Measurements from ENCODE around the gene CCDC93.

CCDC93 gene, protein sequence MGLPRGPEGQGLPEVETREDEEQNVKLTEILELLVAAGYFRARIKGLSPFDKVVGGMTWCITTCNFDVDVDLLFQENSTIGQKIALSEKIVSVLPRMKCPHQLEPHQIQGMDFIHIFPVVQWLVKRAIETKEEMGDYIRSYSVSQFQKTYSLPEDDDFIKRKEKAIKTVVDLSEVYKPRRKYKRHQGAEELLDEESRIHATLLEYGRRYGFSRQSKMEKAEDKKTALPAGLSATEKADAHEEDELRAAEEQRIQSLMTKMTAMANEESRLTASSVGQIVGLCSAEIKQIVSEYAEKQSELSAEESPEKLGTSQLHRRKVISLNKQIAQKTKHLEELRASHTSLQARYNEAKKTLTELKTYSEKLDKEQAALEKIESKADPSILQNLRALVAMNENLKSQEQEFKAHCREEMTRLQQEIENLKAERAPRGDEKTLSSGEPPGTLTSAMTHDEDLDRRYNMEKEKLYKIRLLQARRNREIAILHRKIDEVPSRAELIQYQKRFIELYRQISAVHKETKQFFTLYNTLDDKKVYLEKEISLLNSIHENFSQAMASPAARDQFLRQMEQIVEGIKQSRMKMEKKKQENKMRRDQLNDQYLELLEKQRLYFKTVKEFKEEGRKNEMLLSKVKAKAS

GRCh38 chr2:118013724-118014491 is at the start of gene CCDC93:
TSS of gene CCDC93 (minus strand) at chr2:118014070. CDS start at chr2:118013995, 75 bp downstream.
- CTCF ChIA-PET: interaction anchor here (0.9 to 1.6 kb wide), 2 partner anchors 11 to 19 kb away, joined by 3 to 12 read pairs; no protein-coding TSS in a partner anchor
- POLR2A ChIA-PET: interaction anchor here (0.6 to 1.0 kb wide), 4 partner anchors 9 to 172 kb away, joined by 3 read pairs; no protein-coding TSS in a partner anchor
- DNase-seq (ENCODE audit: extremely low spot score): peak; percentile 98
- TF ChIP-seq L3MBTL2 (conservative IDR thresholded peaks at IDR 0.05): peak; percentile 31; the same call in 1 of the 2 replicates
- TF ChIP-seq ZNF384 (IDR thresholded peaks at IDR 0.05): no peak

- TF ChIP-seq CTBP1 (IDR thresholded peaks at IDR 0.05; ENCODE audit: borderline replicate concordance) (no peak), ELF4 (IDR thresholded peaks at IDR 0.05) (no peak), SUZ12 (IDR thresholded peaks at IDR 0.05) (no peak), FOXM1 (IDR thresholded peaks at IDR 0.05; ENCODE audit: borderline replicate concordance) (no peak), BHLHE40 (IDR thresholded peaks at IDR 0.05; ENCODE audit: borderline replicate concordance) (no peak), HDGF (IDR thresholded peaks at IDR 0.05; ENCODE audit: borderline replicate concordance) (no peak), TARDBP (IDR thresholded peaks at IDR 0.05) (no peak), SP1 (IDR thresholded peaks at IDR 0.05) (no peak)
- ChIA-PET CTCF (interaction anchor here (0.8 to 2.6 kb wide), 2 partner anchors 11 to 16 kb away, joined by 5 to 8 read pairs; no protein-coding TSS in a partner anchor), POLR2A (no interaction called here)
- DNase-seq (ENCODE audit: extremely low spot score): no peak
Measured at GRCh38 chr2:118062669-118063068, 48.8 kb upstream of the CCDC93 start.

DNA sequence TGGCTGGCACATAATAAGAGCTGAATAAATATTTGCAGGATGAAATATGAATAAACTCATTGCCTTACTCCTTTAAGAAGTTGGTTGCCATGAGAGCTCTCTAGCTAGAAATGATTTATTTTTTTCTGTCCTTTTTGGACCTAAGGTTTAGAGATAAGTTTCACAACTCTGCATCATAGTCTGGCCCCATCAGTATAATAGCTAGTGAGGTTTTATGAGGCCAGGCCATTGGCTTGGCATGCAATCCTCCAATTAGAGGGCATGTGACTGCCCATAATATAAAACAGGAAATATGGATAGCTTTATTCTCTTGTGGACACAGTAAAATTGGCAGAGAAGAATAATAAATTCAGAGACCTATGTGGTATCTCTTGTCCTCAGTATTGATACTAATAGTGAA is 48.2 kb upstream of the CCDC93 start:
- TF ChIP-seq L3MBTL2 (conservative IDR thresholded peaks at IDR 0.05): no peak
- no peak for DNase-seq (ENCODE audit: extremely low spot score)
- ChIA-PET POLR2A (no interaction called here), CTCF (interaction anchor here (0.8 to 2.6 kb wide), 3 partner anchors 10 to 16 kb away, joined by 4 to 8 read pairs (median 5); no protein-coding TSS in a partner anchor)

- CTCF ChIA-PET: interaction anchor here (1.3 to 2.6 kb wide), 3 partner anchors 10 to 17 kb away, joined by 4 to 11 read pairs (median 8); no protein-coding TSS in a partner anchor
- no peak for DNase-seq (ENCODE audit: extremely low spot score)
- POLR2A ChIA-PET: interaction anchor here (1.7 kb wide), 1 partner anchor 10 kb away, joined by 7 read pairs; no protein-coding TSS in a partner anchor
- TF ChIP-seq ZNF384 (IDR thresholded peaks at IDR 0.05) (no peak), CTBP1 (IDR thresholded peaks at IDR 0.05; ENCODE audit: borderline replicate concordance) (no peak), HDGF (IDR thresholded peaks at IDR 0.05; ENCODE audit: borderline replicate concordance) (no peak), LEF1 (IDR thresholded peaks at IDR 0.05; ENCODE audit: borderline replicate concordance) (no peak)
- TF ChIP-seq, protein P1, sequence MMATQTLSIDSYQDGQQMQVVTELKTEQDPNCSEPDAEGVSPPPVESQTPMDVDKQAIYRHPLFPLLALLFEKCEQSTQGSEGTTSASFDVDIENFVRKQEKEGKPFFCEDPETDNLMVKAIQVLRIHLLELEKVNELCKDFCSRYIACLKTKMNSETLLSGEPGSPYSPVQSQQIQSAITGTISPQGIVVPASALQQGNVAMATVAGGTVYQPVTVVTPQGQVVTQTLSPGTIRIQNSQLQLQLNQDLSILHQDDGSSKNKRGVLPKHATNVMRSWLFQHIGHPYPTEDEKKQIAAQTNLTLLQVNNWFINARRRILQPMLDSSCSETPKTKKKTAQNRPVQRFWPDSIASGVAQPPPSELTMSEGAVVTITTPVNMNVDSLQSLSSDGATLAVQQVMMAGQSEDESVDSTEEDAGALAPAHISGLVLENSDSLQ (IDR thresholded peaks at IDR 0.05): no peak
Measured at GRCh38 chr2:118061135-118061955, 47.5 kb upstream of the CCDC93 start.

- ChIA-PET POLR2A (interaction anchor here (1.7 kb wide), 1 partner anchor 9 kb away, joined by 7 read pairs; no protein-coding TSS in a partner anchor), CTCF (interaction anchor here (2.4 kb wide), 1 partner anchor 13 kb away, joined by 11 read pairs; no protein-coding TSS in a partner anchor)
- TF ChIP-seq SP1 (IDR thresholded peaks at IDR 0.05) (no peak), HDGF (IDR thresholded peaks at IDR 0.05; ENCODE audit: borderline replicate concordance) (no peak), LEF1 (IDR thresholded peaks at IDR 0.05; ENCODE audit: borderline replicate concordance) (no peak), NFRKB (IDR thresholded peaks at IDR 0.05) (no peak), ARNT (IDR thresholded peaks at IDR 0.05) (no peak), FOXM1 (IDR thresholded peaks at IDR 0.05; ENCODE audit: borderline replicate concordance) (no peak), BHLHE40 (IDR thresholded peaks at IDR 0.05; ENCODE audit: borderline replicate concordance) (no peak), CTBP1 (IDR thresholded peaks at IDR 0.05; ENCODE audit: borderline replicate concordance) (no peak), TARDBP (IDR thresholded peaks at IDR 0.05) (no peak), ZNF384 (IDR thresholded peaks at IDR 0.05) (no peak)
- DNase-seq (ENCODE audit: extremely low spot score): no peak
Measured at GRCh38 chr2:118059919-118060478, 46.1 kb upstream of the CCDC93 start.

- DNase-seq (ENCODE audit: extremely low spot score): no peak
- no peak for TF ChIP-seq ELF4 (IDR thresholded peaks at IDR 0.05)
- TF ChIP-seq FOXK2 (IDR thresholded peaks at IDR 0.05): no peak
- no peak for TF ChIP-seq BHLHE40 (IDR thresholded peaks at IDR 0.05; ENCODE audit: borderline replicate concordance)
- TF ChIP-seq FOXA1 (IDR thresholded peaks at IDR 0.05): no peak
- POLR2A ChIA-PET: interaction anchor here (0.7 kb wide), 1 partner anchor 29 kb away, joined by 3 read pairs; the partner anchor contains the start of gene INSIG2
- CTCF ChIA-PET: interaction anchor here (1.0 to 2.4 kb wide), 3 partner anchors 11 to 12 kb away, joined by 3 to 11 read pairs (median 4); no protein-coding TSS in a partner anchor
Measured at GRCh38 chr2:118058951-118059350, 45.1 kb upstream of the CCDC93 start.

All from HEK293T (cell line).